Mesodermal cell (in vitro differentiated cells): ENCODE measurements around the gene SLC16A11.
"Not testable (repeated sequence)": the region's sequence is repeated elsewhere in the genome, so short reads cannot be mapped to it uniquely, and the experiment has no call there.

Source experiments
- H3K27ac ChIP-seq: 2 replicates; pipeline ENCODE4 v1.7.0; 2013; ENCODE audit warnings: mild to moderate bottlenecking, low read depth, low read length, moderate library complexity; ENCODE audit not compliant: severe bottlenecking
- H3K36me3 ChIP-seq: 2 replicates; pipeline ENCODE4 v1.7.1; 2013; ENCODE audit warnings: mild to moderate bottlenecking, low read length, moderate library complexity; ENCODE audit not compliant: control insufficient read depth, insufficient read depth
- H3K4me1 ChIP-seq: one replicate; pipeline ENCODE4 v1.7.1; 2013; ENCODE audit warnings: mild to moderate bottlenecking, low read length; ENCODE audit not compliant: insufficient read depth, control insufficient read depth, poor library complexity, severe bottlenecking
- H3K4me3 ChIP-seq: 2 replicates; pipeline ENCODE4 v1.7.0; 2013; ENCODE audit warnings: low read length, control low read depth, mild to moderate bottlenecking; ENCODE audit not compliant: insufficient read depth, poor library complexity, severe bottlenecking; ENCODE audit errors: extremely low read depth
- H3K9me3 ChIP-seq: 2 replicates; pipeline ENCODE4 v1.7.1; 2013; ENCODE audit warnings: mild to moderate bottlenecking, low read length, moderate library complexity; ENCODE audit not compliant: control insufficient read depth
- WGBS, 2 experiments: methylation state at CpG; one replicate each; pipeline ENCODE4 v1.1.5; 2013; ENCODE audit warnings: missing lambda C conversion rate in 2 of 2; ENCODE audit not compliant: insufficient coverage in 2 of 2; 5-methylcytosine and 5-hydroxymethylcytosine counted together

SLC16A11 gene

GRCh38 chr17:7058831-7059447 lies 15.0 kb upstream of the SLC16A11 start:
- H3K4me3 ChIP-seq: no peak overlapping the region
- H3K36me3 ChIP-seq: no peaks in the 10 kb centered on the region
- H3K4me1 ChIP-seq: peaks cover 3% of the 10 kb centered on the region
- H3K9me3 ChIP-seq: no peaks in the 10 kb centered on the region
- 88 to 89% methylated on average over 7 of the region's 7 CpGs for WGBS, 2 experiments
- H3K27ac ChIP-seq: peak overlapping the region; percentile 46

DNA sequence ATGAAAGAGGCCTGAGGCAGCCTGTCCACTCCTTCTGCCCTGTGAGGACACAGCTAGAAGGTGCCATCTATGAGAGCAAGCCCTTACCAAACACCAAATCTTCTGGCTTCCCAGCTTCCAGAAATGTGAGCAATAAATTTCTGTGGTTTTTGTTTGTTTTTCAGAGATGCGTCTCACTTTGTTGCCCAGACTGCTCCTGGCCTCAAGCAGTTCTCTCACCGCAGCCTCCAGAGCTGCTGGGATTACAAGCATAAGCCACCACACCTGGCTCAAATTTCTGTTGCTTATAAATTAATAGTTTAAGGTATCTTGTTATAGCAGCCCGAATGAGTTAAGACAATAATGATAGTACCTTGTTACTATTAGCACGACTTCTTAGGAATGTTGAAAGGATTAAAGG lies 12.5 kb upstream of the SLC16A11 start:
- no peak overlapping the region for H3K4me3 ChIP-seq
- H3K36me3 ChIP-seq: no peaks in the 10 kb centered on the region
- H3K4me1 ChIP-seq: no peaks in the 10 kb centered on the region
- H3K9me3 ChIP-seq: no peaks in the 10 kb centered on the region
- H3K27ac ChIP-seq: no peak overlapping the region
- WGBS, 2 experiments: 92 to 100% methylated on average over 1 to 2 of the region's 4 CpGs

DNA sequence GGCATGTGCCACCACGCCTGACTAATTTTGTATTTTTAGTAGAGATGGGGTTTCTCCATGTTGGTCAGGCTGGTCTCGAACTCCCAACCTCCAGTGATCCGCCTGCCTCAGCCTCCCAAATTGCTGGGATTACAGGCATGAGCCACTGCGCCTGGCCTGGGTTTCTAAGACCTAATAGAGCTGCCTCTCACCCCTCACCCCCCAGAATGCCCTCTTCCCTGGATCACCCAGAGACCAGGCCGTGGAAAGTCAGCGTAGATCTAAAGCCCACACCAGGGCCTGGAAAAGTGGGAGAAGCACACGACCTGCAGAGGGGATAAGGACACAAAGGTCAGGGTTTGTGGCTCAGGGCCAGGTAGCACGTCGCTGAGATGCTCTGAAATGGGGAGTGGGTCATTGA lies 6.7 kb upstream of the SLC16A11 start:
- not testable (repeated sequence) for H3K4me3 ChIP-seq, H3K9me3 ChIP-seq, H3K36me3 ChIP-seq, H3K27ac ChIP-seq
- 82 to 90% methylated on average over 8 to 9 of the region's 9 CpGs for WGBS, 2 experiments
- peaks cover 14% of the 10 kb centered on the region for H3K4me1 ChIP-seq

GRCh38 chr17:7048968-7049367 lies 5.1 kb upstream of the SLC16A11 start:
- no peaks in the 10 kb centered on the region for H3K36me3 ChIP-seq
- H3K27ac ChIP-seq: peak overlapping the region; percentile 75
- 64 to 71% methylated on average over 1 to 3 of the region's 6 CpGs for WGBS, 2 experiments
- peaks cover 14% of the 10 kb centered on the region for H3K4me1 ChIP-seq
- H3K9me3 ChIP-seq: no peaks in the 10 kb centered on the region
- H3K4me3 ChIP-seq: no peak overlapping the region

GRCh38 chr17:7047566-7047965 lies 3.7 kb upstream of the SLC16A11 start:
- WGBS, 2 experiments: no CpG with 5 or more reads among the region's 6 CpGs
- Histone ChIP-seq H3K9me3 (no peaks in the 10 kb centered on the region), H3K4me1 (peaks cover 16% of the 10 kb centered on the region), H3K4me3 (no peak overlapping the region), H3K27ac (no peak overlapping the region), H3K36me3 (no peaks in the 10 kb centered on the region)

GRCh38 chr17:7046725-7047397 lies 3.0 kb upstream of the SLC16A11 start:
- not testable (repeated sequence) for H3K36me3 ChIP-seq, H3K9me3 ChIP-seq
- peak overlapping the region; percentile 16 for H3K4me3 ChIP-seq
- peaks cover 21% of the 10 kb centered on the region for H3K4me1 ChIP-seq
- 12 to 25% methylated on average over 18 to 21 of the region's 26 CpGs for WGBS, 2 experiments
- peak overlapping the region; percentile 45 for H3K27ac ChIP-seq

DNA sequence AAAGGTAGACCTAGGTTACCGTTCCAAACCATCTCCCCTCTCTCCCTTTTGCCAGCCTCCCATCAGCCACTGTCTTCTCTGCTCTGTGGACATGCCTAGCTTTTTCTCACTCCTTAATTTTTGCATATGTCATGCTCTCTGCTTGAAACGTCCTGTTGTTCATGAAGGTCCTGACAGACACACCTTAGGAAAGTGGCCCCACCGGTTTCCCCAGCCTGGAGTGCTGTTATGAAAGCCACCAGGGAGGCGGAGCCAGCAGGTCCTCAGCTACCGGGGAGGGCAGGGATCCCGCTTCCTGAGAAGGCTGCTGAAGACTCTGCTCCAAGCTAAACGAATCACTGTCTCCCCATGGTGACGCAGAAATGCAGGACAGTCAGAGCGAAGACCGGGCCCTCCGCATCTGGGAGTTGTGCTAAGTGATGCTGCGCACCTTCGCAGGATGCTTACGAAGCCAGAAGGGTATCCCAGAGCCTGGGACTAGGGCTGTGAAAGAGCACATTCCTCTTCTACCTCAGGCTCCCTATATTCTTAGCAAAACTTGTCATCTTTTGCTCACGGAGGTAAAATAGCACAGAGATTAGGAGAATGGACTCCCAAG lies 2.3 kb upstream of the SLC16A11 start:
- 4 to 8% methylated on average over 12 to 14 of the region's 15 CpGs for WGBS, 2 experiments

GRCh38 chr17:7045492-7046126 lies 1.7 kb upstream of the SLC16A11 start:
- H3K9me3 ChIP-seq: no peaks in the 10 kb centered on the region
- H3K36me3 ChIP-seq: no peaks in the 10 kb centered on the region
- H3K4me1 ChIP-seq: peaks cover 24% of the 10 kb centered on the region
- 40 to 54% methylated on average over 3 to 4 of the region's 5 CpGs for WGBS, 2 experiments
- H3K27ac ChIP-seq: no peak overlapping the region
- H3K4me3 ChIP-seq: no peak overlapping the region

More for the DNA sequence above, 2.3 kb upstream of the SLC16A11 start:
- Histone ChIP-seq H3K4me1 (peaks cover 24% of the 10 kb centered on the region), H3K4me3 (peak overlapping the region; percentile 16), H3K9me3 (no peaks in the 10 kb centered on the region), H3K27ac (peak overlapping the region; percentile 45), H3K36me3 (no peaks in the 10 kb centered on the region)

- Histone ChIP-seq H3K27ac (no peak overlapping the region), H3K4me1 (peaks cover 18% of the 10 kb centered on the region), H3K9me3 (no peaks in the 10 kb centered on the region), H3K4me3 (peak overlapping the region; percentile 17), H3K36me3 (no peaks in the 10 kb centered on the region)
- 14 to 19% methylated on average over 7 to 14 of the region's 21 CpGs for WGBS, 2 experiments
These were observed 753 bp downstream of the SLC16A11 start for GRCh38 chr17:7043182-7043496.

- H3K4me3 ChIP-seq: peak overlapping the region; percentile 11
- no peaks in the 10 kb centered on the region for H3K36me3 ChIP-seq
- no peak overlapping the region for H3K27ac ChIP-seq
- peaks cover 18% of the 10 kb centered on the region for H3K4me1 ChIP-seq
- WGBS, 2 experiments: 10 to 11% methylated on average over 36 to 45 of the region's 53 CpGs
- no peaks in the 10 kb centered on the region for H3K9me3 ChIP-seq
These were observed 1.3 kb downstream of the SLC16A11 start for GRCh38 chr17:7042501-7043181.
